Astrocyte (in vitro differentiated cells and primary cell): ENCODE data around the gene CD68.

ENCODE experiments used
- EZH2 ChIP-seq: IDR thresholded peaks from 2 replicates; pipeline ENCODE4 v1.6.1; 2012; ENCODE audit warnings: mild to moderate bottlenecking, low read length, inconsistent platforms; ENCODE audit not compliant: insufficient read depth
- TF ChIP-seq, protein P1 (sequence below): IDR thresholded peaks from 2 replicates; pipeline ENCODE4 v1.5.1; 2011; ENCODE audit warnings: low read depth, mild to moderate bottlenecking, inconsistent platforms, low read length, moderate library complexity; ENCODE audit not compliant: insufficient read depth

DNA sequence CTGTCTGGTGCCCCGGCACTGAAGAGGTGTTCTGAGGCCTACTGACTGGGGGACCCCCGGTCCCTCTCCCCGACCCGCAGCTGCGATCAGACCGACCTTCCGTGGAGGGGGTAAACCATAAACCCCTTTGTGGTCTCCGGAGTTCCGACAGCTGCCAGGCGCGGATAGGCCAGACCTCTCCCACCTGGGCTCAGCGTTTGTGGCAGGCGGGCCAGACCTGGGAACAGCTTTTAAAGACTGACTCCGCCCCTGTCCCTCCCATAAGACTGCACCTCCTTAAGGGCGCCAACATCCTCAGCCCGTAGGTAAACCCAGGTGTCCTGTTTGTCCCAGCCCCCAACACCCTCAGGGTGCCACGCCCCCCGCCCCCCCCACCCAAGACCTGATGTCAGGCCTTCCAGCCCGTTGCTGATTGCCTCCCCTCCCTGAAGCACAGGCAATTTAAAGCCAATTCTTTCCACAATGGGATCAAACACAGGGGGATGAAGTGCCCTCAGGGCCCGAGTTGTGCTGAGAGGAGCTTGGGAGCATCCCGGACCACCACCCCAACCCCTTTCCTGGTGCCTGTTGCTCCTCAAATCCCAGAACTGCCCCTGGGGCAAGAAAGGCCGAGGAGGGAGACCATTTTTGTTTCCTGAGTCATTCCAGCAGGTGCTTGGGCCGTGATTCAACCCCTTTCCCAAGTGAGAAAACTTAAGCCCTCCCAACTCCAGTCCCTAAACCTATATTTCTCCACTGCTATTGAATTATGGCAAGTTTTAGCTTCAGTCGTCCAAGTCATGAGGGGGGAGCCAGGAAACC lies 10.7 kb downstream of the CD68 start, which contains the start of gene SOX15:
- TF ChIP-seq, protein P1, sequence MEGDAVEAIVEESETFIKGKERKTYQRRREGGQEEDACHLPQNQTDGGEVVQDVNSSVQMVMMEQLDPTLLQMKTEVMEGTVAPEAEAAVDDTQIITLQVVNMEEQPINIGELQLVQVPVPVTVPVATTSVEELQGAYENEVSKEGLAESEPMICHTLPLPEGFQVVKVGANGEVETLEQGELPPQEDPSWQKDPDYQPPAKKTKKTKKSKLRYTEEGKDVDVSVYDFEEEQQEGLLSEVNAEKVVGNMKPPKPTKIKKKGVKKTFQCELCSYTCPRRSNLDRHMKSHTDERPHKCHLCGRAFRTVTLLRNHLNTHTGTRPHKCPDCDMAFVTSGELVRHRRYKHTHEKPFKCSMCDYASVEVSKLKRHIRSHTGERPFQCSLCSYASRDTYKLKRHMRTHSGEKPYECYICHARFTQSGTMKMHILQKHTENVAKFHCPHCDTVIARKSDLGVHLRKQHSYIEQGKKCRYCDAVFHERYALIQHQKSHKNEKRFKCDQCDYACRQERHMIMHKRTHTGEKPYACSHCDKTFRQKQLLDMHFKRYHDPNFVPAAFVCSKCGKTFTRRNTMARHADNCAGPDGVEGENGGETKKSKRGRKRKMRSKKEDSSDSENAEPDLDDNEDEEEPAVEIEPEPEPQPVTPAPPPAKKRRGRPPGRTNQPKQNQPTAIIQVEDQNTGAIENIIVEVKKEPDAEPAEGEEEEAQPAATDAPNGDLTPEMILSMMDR = no peak
- no peak for TF ChIP-seq EZH2
